ENCODE data around the gene RXFP2. TPM values are rescaled to one million over a fixed set of nuclear protein-coding genes. Genes with fewer than 3 reads are reported as not detected.

RXFP2 gene, protein sequence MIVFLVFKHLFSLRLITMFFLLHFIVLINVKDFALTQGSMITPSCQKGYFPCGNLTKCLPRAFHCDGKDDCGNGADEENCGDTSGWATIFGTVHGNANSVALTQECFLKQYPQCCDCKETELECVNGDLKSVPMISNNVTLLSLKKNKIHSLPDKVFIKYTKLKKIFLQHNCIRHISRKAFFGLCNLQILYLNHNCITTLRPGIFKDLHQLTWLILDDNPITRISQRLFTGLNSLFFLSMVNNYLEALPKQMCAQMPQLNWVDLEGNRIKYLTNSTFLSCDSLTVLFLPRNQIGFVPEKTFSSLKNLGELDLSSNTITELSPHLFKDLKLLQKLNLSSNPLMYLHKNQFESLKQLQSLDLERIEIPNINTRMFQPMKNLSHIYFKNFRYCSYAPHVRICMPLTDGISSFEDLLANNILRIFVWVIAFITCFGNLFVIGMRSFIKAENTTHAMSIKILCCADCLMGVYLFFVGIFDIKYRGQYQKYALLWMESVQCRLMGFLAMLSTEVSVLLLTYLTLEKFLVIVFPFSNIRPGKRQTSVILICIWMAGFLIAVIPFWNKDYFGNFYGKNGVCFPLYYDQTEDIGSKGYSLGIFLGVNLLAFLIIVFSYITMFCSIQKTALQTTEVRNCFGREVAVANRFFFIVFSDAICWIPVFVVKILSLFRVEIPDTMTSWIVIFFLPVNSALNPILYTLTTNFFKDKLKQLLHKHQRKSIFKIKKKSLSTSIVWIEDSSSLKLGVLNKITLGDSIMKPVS
- polyA plus RNA-seq (2012; rRNA removed) = not detected in 2 replicates
- polyA plus RNA-seq (2012; cell fraction: cytosol; rRNA removed) = not detected in 2 replicates
- polyA plus RNA-seq (2012; cell fraction: nucleus; rRNA removed) = not detected in 2 replicates

DNA sequence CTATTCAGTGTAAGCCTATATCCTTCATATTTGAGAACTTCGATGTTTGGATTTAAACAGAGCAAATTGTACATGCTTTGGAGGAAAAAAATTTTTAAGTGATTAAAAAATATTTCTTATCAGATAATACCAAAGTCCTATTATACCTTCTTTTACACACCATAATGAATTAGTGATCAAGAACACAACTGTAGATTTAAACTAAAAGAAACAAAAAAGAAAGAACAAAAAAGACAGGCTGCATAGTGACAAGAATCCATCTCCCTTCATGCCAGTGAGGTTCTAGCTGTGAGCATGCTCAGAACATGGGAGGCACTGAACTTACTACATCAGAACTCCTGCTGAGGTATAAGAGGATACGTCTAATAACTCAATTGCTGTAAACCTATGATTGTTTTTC lies at the start of gene RXFP2:
Gene RXFP2 (plus strand): TSS at position 301 of the 400 bp plus-strand sequence. CDS start 87 bp downstream, at position 388.
- Histone ChIP-seq H3K36me3 (replicated peaks in 1 of 2; ENCODE audit: control insufficient read depth in 1 of 2, insufficient read depth in 2 of 2, low read length in 1 of 2) (no peaks in the 10 kb centered on the region), H3K4me1 (ENCODE audit: control insufficient read depth in 1 of 2, insufficient read depth in 2 of 2, low read depth in 1 of 2, low read length in 1 of 2) (no peaks in the 10 kb centered on the region; a peak in 1 of 4 replicates), H3K9me2 (no peaks in the 10 kb centered on the region), H2AFZ (ENCODE audit: low read depth) (no peak within 1 kb of the TSS), H3K79me2 (ENCODE audit: insufficient read depth) (no peaks in the 10 kb centered on the region), H3K4me3 (ENCODE audit: low read depth in 2 of 2, low read length in 1 of 2) (no peak within 1 kb of the TSS), H3K27me3 (ENCODE audit: insufficient read depth) (no peaks in the 10 kb centered on the region), H3F3A (replicated peaks; ENCODE audit: insufficient read depth) (no peaks in the 10 kb centered on the region), H3K9me3 (no peaks in the 10 kb centered on the region), H3K9ac (no peak within 1 kb of the TSS), H3K27ac (ENCODE audit: low read depth in 2 of 2, low read length in 1 of 2) (no peak within 1 kb of the TSS), H4K20me1 (ENCODE audit: insufficient read depth) (no peaks in the 10 kb centered on the region), H3K4me2 (no peak within 1 kb of the TSS)
- POLR2A ChIA-PET = no interaction called here
- 83% methylated on average over 2 of the region's 2 CpGs for WGBS (ENCODE audit: low lambda C conversion rate)
- DNase-seq = no peak
- TF ChIP-seq RXRA (IDR thresholded peaks at IDR 0.05; ENCODE audit: borderline replicate concordance, low read depth) (no peak), RFX5 (IDR thresholded peaks at IDR 0.05; ENCODE audit: low read length) (no peak), FOXM1 (IDR thresholded peaks at IDR 0.05; ENCODE audit: low read depth) (no peak), TCF12 (IDR thresholded peaks at IDR 0.05) (no peak), NRF1 (IDR thresholded peaks at IDR 0.05; ENCODE audit: low read depth, low read length) (no peak), EZH2phosphoT487 (IDR thresholded peaks at IDR 0.05; ENCODE audit: borderline replicate concordance, low read depth) (no peak), SMC3 (IDR thresholded peaks at IDR 0.05; ENCODE audit: low read depth, low read length) (no peak), CHD2 (IDR thresholded peaks at IDR 0.05; ENCODE audit: low read length, partially characterized antibody) (no peak), MAX (IDR thresholded peaks at IDR 0.05; ENCODE audit: low read depth) (no peak), ZBTB33 (IDR thresholded peaks at IDR 0.05; ENCODE audit: borderline replicate concordance, low read depth) (no peak), JUND (IDR thresholded peaks at IDR 0.05) (no peak), RCOR1 (IDR thresholded peaks at IDR 0.05; ENCODE audit: low read length) (no peak), USF2 (IDR thresholded peaks at IDR 0.05; ENCODE audit: borderline replicate concordance, low read depth, low read length) (no peak)
- TF ChIP-seq, protein P1, sequence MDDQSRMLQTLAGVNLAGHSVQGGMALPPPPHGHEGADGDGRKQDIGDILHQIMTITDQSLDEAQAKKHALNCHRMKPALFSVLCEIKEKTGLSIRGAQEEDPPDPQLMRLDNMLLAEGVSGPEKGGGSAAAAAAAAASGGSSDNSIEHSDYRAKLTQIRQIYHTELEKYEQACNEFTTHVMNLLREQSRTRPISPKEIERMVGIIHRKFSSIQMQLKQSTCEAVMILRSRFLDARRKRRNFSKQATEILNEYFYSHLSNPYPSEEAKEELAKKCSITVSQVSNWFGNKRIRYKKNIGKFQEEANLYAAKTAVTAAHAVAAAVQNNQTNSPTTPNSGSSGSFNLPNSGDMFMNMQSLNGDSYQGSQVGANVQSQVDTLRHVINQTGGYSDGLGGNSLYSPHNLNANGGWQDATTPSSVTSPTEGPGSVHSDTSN (IDR thresholded peaks at IDR 0.05) = no peak
- CTCF ChIA-PET = interaction anchor here (6.8 to 9.6 kb wide), 2 partner anchors 309 to 502 kb away, joined by 42 to 66 read pairs; no protein-coding TSS in a partner anchor

Measured in SK-N-SH (cell line).